ENCODE results near the gene SECISBP2. TPM values are rescaled to one million over a fixed set of nuclear protein-coding genes. Genes with fewer than 3 reads are reported as not detected.

Gene SECISBP2
- total and polyA plus RNA-seq, 11 donors, result 13.0 to 27.5 (median 15.5) TPM

GRCh38 chr9:89367281-89367680, 49.0 kb downstream of the SECISBP2 start:
- no peak overlapping the region for H3K27ac ChIP-seq
- no peak overlapping the region for H3K4me3 ChIP-seq
- DNase-seq, result peak in 1 of 5 donors; percentile 44
- no peak for TF ChIP-seq POLR2A (IDR thresholded peaks at IDR 0.05)
- no peak for TF ChIP-seq CTCF (IDR thresholded peaks at IDR 0.05)
- ATAC-seq, result no peak
- H3K27me3 ChIP-seq, result no peaks in the 10 kb centered on the region
- peaks cover 0 to 15% (median 5%) of the 10 kb centered on the region in 9 donors for H3K36me3 ChIP-seq
- intact Hi-C loops (cut with DNase I), result loop anchor here in 1 of 10 donors (10.0 kb wide), 1 partner anchor 178 kb away; no protein-coding TSS in a partner anchor
- 83 to 99% (median 93%) methylated on average over 4 of the region's 4 CpGs for WGBS, 4 donors
- no peaks in the 10 kb centered on the region for H3K9me3 ChIP-seq
- H3K4me1 ChIP-seq, result no peaks in the 10 kb centered on the region

GRCh38 chr9:89367726-89368437, 49.6 kb downstream of the SECISBP2 start:
- intact Hi-C loops (cut with DNase I), result loop anchor here in 1 of 10 donors (10.0 kb wide), 1 partner anchor 177 kb away; no protein-coding TSS in a partner anchor
- DNase-seq (peak in 2 of 5 donors; percentile 10 to 59), ATAC-seq (no peak)
- Histone ChIP-seq H3K4me1 (no peaks in the 10 kb centered on the region), H3K4me3 (no peak overlapping the region), H3K27me3 (no peaks in the 10 kb centered on the region), H3K36me3 (peaks cover 0 to 10% (median 0%) of the 10 kb centered on the region in 9 donors), H3K9me3 (no peaks in the 10 kb centered on the region), H3K27ac (no peak overlapping the region)
- WGBS, 4 donors, result 83 to 95% (median 89%) methylated on average over 13 to 14 of the region's 14 CpGs
- TF ChIP-seq CTCF (IDR thresholded peaks at IDR 0.05) (no peak), POLR2A (IDR thresholded peaks at IDR 0.05) (no peak)

GRCh38 chr9:89368550-89368949, 50.2 kb downstream of the SECISBP2 start:
- H3K27me3 ChIP-seq, result no peaks in the 10 kb centered on the region
- no peak overlapping the region for H3K27ac ChIP-seq
- ATAC-seq (no peak), DNase-seq (peak in 2 of 5 donors; percentile 9 to 28)
- H3K36me3 ChIP-seq, result peaks cover 0 to 8% (median 0%) of the 10 kb centered on the region in 9 donors
- no peak overlapping the region for H3K4me3 ChIP-seq
- no peaks in the 10 kb centered on the region for H3K4me1 ChIP-seq
- H3K9me3 ChIP-seq, result no peaks in the 10 kb centered on the region
- intact Hi-C loops (cut with DNase I), result loop anchor here in 1 of 10 donors (10.0 kb wide), 1 partner anchor 176 kb away; no protein-coding TSS in a partner anchor
- WGBS, 4 donors, result 79 to 89% (median 83%) methylated on average over 5 to 7 of the region's 7 CpGs
- TF ChIP-seq CTCF (IDR thresholded peaks at IDR 0.05) (no peak), POLR2A (IDR thresholded peaks at IDR 0.05) (no peak)

- Histone ChIP-seq H3K4me1 (no peaks in the 10 kb centered on the region), H3K36me3 (peaks cover 0 to 4% (median 0%) of the 10 kb centered on the region in 9 donors), H3K27me3 (no peaks in the 10 kb centered on the region), H3K4me3 (no peak overlapping the region), H3K27ac (no peak overlapping the region), H3K9me3 (no peaks in the 10 kb centered on the region)
- intact Hi-C loops (cut with DNase I), result loop anchor here in 1 of 10 donors (10.0 kb wide), 1 partner anchor 176 kb away; no protein-coding TSS in a partner anchor
- TF ChIP-seq CTCF (IDR thresholded peaks at IDR 0.05) (no peak), POLR2A (IDR thresholded peaks at IDR 0.05) (no peak)
- ATAC-seq (no peak), DNase-seq (peak in 1 of 5 donors; percentile 39)
- WGBS, 4 donors, result 81 to 86% (median 84%) methylated on average over 8 of the region's 8 CpGs
Observed at GRCh38 chr9:89368978-89369377, 50.7 kb downstream of the SECISBP2 start.

Data from heart left ventricle (tissue), 16 donors.